Gastroesophageal sphincter (tissue), 3 donors: ENCODE data around the gene MS4A6A.

Experiments
- POLR2A ChIP-seq, 2 donors: fragments of 450-650 bp; IDR thresholded peaks; one replicate each; pipeline ENCODE4 v1.6.1; 2017; ENCODE audit warnings: antibody characterized with exemption in 2 of 2, mild to moderate bottlenecking in 2 of 2, moderate library complexity in 1 of 2
- TF ChIP-seq, protein P1 (sequence below), 4 experiments: fragments of 200-600 bp in 2 of 4; fragments of 450-650 bp in 2 of 4; sonication (generic) in 1 of 4; IDR thresholded peaks; one replicate each; pipeline ENCODE4 v1.5.1; 2017 to 2019; ENCODE audit warnings: antibody characterized with exemption in 4 of 4, mild to moderate bottlenecking in 2 of 4, moderate library complexity in 2 of 4

DNA sequence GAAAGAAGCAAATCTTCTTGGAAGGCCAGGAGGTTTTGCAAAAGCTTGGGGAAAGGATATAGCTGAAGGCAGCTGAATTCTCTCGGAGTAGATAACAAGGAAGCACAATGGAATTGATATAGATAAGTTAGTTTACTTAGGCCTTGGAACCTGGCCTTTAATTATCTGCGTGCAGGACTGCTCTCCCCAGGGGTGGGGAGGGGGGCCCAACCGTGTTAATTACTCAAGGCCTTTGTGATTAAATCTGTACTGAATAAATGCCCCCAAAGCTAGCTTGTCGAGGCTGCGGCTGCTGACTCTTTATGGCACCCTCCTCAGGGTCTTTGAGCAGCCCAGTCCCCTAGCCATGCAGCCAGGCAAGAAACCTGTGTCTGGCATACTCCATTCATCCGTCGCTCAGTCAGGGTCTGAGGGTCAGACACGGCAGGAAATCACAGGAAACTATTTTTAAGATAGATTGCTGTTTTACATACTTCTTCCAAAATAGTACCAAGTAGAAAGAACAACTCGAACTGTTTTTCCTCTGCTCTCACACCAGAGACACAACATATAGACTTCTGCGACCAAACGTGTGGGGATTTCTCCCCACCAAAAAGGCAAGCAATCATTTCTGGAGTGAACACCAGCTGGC is 58.0 kb downstream of the MS4A6A start:
- TF ChIP-seq POLR2A (IDR thresholded peaks at IDR 0.05): no peak
- TF ChIP-seq, protein P1, sequence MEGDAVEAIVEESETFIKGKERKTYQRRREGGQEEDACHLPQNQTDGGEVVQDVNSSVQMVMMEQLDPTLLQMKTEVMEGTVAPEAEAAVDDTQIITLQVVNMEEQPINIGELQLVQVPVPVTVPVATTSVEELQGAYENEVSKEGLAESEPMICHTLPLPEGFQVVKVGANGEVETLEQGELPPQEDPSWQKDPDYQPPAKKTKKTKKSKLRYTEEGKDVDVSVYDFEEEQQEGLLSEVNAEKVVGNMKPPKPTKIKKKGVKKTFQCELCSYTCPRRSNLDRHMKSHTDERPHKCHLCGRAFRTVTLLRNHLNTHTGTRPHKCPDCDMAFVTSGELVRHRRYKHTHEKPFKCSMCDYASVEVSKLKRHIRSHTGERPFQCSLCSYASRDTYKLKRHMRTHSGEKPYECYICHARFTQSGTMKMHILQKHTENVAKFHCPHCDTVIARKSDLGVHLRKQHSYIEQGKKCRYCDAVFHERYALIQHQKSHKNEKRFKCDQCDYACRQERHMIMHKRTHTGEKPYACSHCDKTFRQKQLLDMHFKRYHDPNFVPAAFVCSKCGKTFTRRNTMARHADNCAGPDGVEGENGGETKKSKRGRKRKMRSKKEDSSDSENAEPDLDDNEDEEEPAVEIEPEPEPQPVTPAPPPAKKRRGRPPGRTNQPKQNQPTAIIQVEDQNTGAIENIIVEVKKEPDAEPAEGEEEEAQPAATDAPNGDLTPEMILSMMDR (IDR thresholded peaks at IDR 0.05): no peak
